Nephron (organoid): ENCODE results near the gene DPP10.

ENCODE experiments used
- H3K27ac Mint-ChIP-seq, 3 experiments: 2 replicates each; pipeline ENCODE4 v1.8.0; 2020; ENCODE audit warnings: mixed read lengths in 3 of 3, mild to moderate bottlenecking in 2 of 3, moderate library complexity in 1 of 3
- H3K27me3 Mint-ChIP-seq: 2 replicates; pipeline ENCODE4 v1.8.0; 2021; ENCODE audit warnings: low read depth, mild to moderate bottlenecking, moderate library complexity, mixed read lengths
- H3K36me3 Mint-ChIP-seq: 2 replicates; pipeline ENCODE4 v1.8.0; 2020; ENCODE audit warnings: low read depth, mixed read lengths
- H3K4me1 Mint-ChIP-seq: 2 replicates; pipeline ENCODE4 v1.8.0; 2020; ENCODE audit warnings: mixed read lengths
- H3K4me3 Mint-ChIP-seq, 3 experiments: 2 replicates each; pipeline ENCODE4 v1.8.0; 2020; ENCODE audit warnings: mild to moderate bottlenecking in 3 of 3, mixed read lengths in 3 of 3, moderate library complexity in 2 of 3
- H3K9me3 Mint-ChIP-seq: 2 replicates; pipeline ENCODE4 v1.8.0; 2020; ENCODE audit warnings: mixed read lengths
- CTCF ChIP-seq, 3 experiments: fragments of 200-600 bp; sonication (generic); IDR thresholded peaks; one replicate each; pipeline ENCODE4 v1.5.0; 2021; ENCODE audit warnings: antibody characterized with exemption in 3 of 3; ENCODE audit not compliant: unreplicated experiment in 3 of 3

DPP10 gene

DNA sequence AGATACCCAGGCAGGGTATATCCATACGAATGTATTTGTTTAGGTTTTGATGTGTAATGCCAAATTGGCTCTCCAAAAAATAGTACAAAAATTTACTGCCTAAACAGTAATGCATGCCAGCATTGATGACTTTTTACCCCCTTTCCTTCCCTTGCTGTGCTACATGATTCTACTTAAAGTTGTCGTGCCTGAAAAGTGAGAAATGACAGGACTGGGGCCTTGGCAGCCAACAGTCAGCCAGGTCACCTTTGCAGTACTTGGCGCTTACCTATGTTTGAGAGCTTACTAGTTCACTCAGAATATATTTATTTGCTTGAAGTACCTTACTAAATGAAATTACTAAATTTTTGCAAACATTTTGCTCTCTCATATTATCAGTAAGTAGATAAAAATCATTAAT is 1329.1 kb downstream of the DPP10 start:
- H3K27ac Mint-ChIP-seq = no peak overlapping the region
- H3K4me1 Mint-ChIP-seq = no peaks in the 10 kb centered on the region
- H3K4me3 Mint-ChIP-seq = no peak overlapping the region
- no peak for TF ChIP-seq CTCF (IDR thresholded peaks at IDR 0.05; ENCODE audit: unreplicated experiment in 3 of 3)
- H3K9me3 Mint-ChIP-seq = no peaks in the 10 kb centered on the region
- no peaks in the 10 kb centered on the region for H3K36me3 Mint-ChIP-seq
- H3K27me3 Mint-ChIP-seq = no peaks in the 10 kb centered on the region

- no peak for TF ChIP-seq CTCF (IDR thresholded peaks at IDR 0.05; ENCODE audit: unreplicated experiment in 3 of 3)
- no peaks in the 10 kb centered on the region for H3K27me3 Mint-ChIP-seq
- no peaks in the 10 kb centered on the region for H3K36me3 Mint-ChIP-seq
These were observed 1331.9 kb downstream of the DPP10 start for GRCh38 chr2:115774361-115774760.

DNA sequence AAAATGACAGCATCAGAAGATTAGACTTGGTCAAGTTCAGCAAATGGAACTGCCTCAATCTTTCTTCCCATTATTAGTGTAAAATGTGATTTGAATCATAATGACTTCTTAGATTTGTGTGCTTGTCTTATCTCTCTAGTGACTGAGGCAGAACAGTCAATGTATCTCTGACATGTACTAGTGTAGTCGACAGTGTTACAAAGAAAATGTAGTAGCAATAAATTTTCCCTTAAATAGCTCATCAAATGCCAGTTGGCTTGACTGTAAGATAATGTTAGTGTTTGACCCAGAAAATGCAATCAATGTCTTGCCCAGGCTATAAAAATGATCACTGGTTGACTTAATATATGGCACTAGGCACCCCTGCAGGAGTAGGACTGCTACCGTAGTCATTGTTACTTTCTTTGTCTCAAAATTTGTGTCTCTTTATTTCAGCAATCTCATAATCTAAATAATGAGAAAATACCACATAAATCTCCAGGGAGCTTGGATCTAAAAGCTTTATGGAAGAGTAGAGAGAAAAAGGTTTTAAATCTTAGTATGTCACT is 1336.7 kb downstream of the DPP10 start:
- TF ChIP-seq CTCF (IDR thresholded peaks at IDR 0.05; ENCODE audit: unreplicated experiment in 3 of 3) = no peak
- H3K4me3 Mint-ChIP-seq = no peak overlapping the region
- no peaks in the 10 kb centered on the region for H3K9me3 Mint-ChIP-seq
- no peaks in the 10 kb centered on the region for H3K36me3 Mint-ChIP-seq
- H3K27ac Mint-ChIP-seq = no peak overlapping the region
- no peaks in the 10 kb centered on the region for H3K4me1 Mint-ChIP-seq
- H3K27me3 Mint-ChIP-seq = no peaks in the 10 kb centered on the region

More at GRCh38 chr2:115774361-115774760, 1331.9 kb downstream of the DPP10 start:
- Mint-ChIP-seq H3K27ac (no peak overlapping the region), H3K9me3 (no peaks in the 10 kb centered on the region), H3K4me1 (no peaks in the 10 kb centered on the region), H3K4me3 (no peak overlapping the region)

DNA sequence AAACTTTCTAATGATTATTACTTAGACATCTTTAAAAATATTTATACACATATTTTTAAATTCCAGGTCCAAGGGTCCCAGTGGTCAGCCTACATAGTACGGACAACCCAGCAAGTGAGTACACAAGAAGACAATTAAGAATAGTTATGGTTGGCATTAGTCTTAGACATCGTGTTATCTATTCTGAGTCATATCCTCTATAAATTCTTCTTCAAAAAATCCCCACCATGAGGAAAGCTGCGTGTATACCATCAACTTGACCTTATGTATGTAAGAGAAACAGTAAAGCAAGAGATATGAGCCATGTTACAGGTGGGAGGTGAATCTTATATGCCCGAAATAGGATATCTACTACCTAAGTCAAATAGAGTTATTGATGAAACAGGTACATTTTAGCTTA is 1339.8 kb downstream of the DPP10 start:
- no peaks in the 10 kb centered on the region for H3K27me3 Mint-ChIP-seq
- no peaks in the 10 kb centered on the region for H3K4me1 Mint-ChIP-seq
- no peak overlapping the region for H3K4me3 Mint-ChIP-seq
- H3K9me3 Mint-ChIP-seq = peaks cover 7% of the 10 kb centered on the region
- TF ChIP-seq CTCF (IDR thresholded peaks at IDR 0.05; ENCODE audit: unreplicated experiment in 3 of 3) = no peak
- no peaks in the 10 kb centered on the region for H3K36me3 Mint-ChIP-seq
- H3K27ac Mint-ChIP-seq = no peak overlapping the region

DNA sequence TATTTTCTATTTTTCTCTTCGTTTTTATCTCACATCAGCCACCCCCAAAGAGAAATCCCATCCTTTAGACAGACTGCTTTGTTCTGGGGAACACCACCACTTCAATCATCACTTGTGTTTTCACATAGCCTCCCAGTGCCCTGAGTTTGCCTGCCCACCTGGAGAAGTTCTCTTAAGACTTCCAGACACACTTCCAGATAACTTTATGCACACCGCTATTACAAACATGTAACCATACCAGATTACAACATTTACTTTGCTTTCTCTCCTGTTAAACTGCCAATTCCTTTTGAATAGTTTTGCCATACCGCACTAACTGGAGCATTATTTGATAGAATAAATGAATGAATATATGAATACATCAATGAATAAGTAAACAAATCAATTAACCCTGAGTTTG is 1353.6 kb downstream of the DPP10 start:
- Mint-ChIP-seq H3K4me3 (no peak overlapping the region), H3K9me3 (peaks cover 1% of the 10 kb centered on the region), H3K27me3 (no peaks in the 10 kb centered on the region), H3K4me1 (no peaks in the 10 kb centered on the region), H3K27ac (no peak overlapping the region), H3K36me3 (no peaks in the 10 kb centered on the region)
- no peak for TF ChIP-seq CTCF (IDR thresholded peaks at IDR 0.05; ENCODE audit: unreplicated experiment in 3 of 3)

- peaks cover 5% of the 10 kb centered on the region for H3K9me3 Mint-ChIP-seq
- H3K4me3 Mint-ChIP-seq = peak overlapping the region in 1 of 3 experiments; percentile 0
- no peaks in the 10 kb centered on the region for H3K36me3 Mint-ChIP-seq
- peaks cover 12% of the 10 kb centered on the region for H3K4me1 Mint-ChIP-seq
- TF ChIP-seq CTCF (IDR thresholded peaks at IDR 0.05; ENCODE audit: unreplicated experiment in 3 of 3) = no peak
- H3K27me3 Mint-ChIP-seq = no peaks in the 10 kb centered on the region
- H3K27ac Mint-ChIP-seq = peak overlapping the region in 1 of 3 experiments; percentile 2
These were observed 1364.8 kb downstream of the DPP10 start for GRCh38 chr2:115807276-115807675.
